MV-4-11 (cell line): ENCODE data around the gene FYCO1.
"Not testable (repeated sequence)": the region's sequence is repeated elsewhere in the genome, so short reads cannot be mapped to it uniquely, and the experiment has no call there.

Experiments
- DNase-seq: peaks from one replicate; lab custom pipeline; 2025; lab: John Stamatoyannopoulos, UW

The FYCO1 gene

GRCh38 chr3:45995236-45996192 is at the start of gene FYCO1:
Gene FYCO1 (minus strand): TSS chr3:45995824. CDS start chr3:45984910, 10,914 bp downstream.
- DNase-seq: peak; percentile 86

- DNase-seq: no peak
Observed at GRCh38 chr3:46038916-46039315, 43.3 kb upstream of the FYCO1 start.

- not testable (repeated sequence) for DNase-seq
Observed at GRCh38 chr3:46038071-46038470, 42.4 kb upstream of the FYCO1 start.

GRCh38 chr3:46036191-46036590 is 40.6 kb upstream of the FYCO1 start:
- no peak for DNase-seq

GRCh38 chr3:46031747-46032146 is 36.1 kb upstream of the FYCO1 start:
- no peak for DNase-seq

GRCh38 chr3:46031269-46031668 is 35.6 kb upstream of the FYCO1 start:
- DNase-seq: no peak

GRCh38 chr3:46030626-46031025 is 35.0 kb upstream of the FYCO1 start:
- no peak for DNase-seq

- peak; percentile 64 for DNase-seq
Observed at GRCh38 chr3:46029953-46030543, 34.4 kb upstream of the FYCO1 start.

- peak; percentile 27 for DNase-seq
Observed at GRCh38 chr3:46027736-46028397, 32.2 kb upstream of the FYCO1 start.

- DNase-seq: no peak
Observed at GRCh38 chr3:46027021-46027705, 31.5 kb upstream of the FYCO1 start, which contains the start of gene XCR1. Gene XCR1 (minus strand): TSS chr3:46027483. CDS start chr3:46021947, 5,536 bp downstream.

GRCh38 chr3:46025139-46025538 is 29.5 kb upstream of the FYCO1 start:
- no peak for DNase-seq

GRCh38 chr3:46024131-46024530 is 28.5 kb upstream of the FYCO1 start:
- DNase-seq: no peak

GRCh38 chr3:46022909-46023785 is 27.5 kb upstream of the FYCO1 start:
- no peak for DNase-seq

GRCh38 chr3:46021516-46021915 is 25.9 kb upstream of the FYCO1 start:
- no peak for DNase-seq

- DNase-seq: no peak
Observed at GRCh38 chr3:46020766-46021510, 25.3 kb upstream of the FYCO1 start.

GRCh38 chr3:46019707-46020106 is 24.1 kb upstream of the FYCO1 start:
- DNase-seq: no peak

- peak; percentile 77 for DNase-seq
Observed at GRCh38 chr3:46017720-46018119, 22.1 kb upstream of the FYCO1 start.

GRCh38 chr3:46013316-46014094 is 17.9 kb upstream of the FYCO1 start:
- no peak for DNase-seq

GRCh38 chr3:46012246-46012645 is 16.6 kb upstream of the FYCO1 start:
- no peak for DNase-seq
